Hepatocyte (in vitro differentiated cells): ENCODE data around the gene BOK.

Source experiments
- EZH2 ChIP-seq: fragments of 200-600 bp; sonication (generic); IDR thresholded peaks from 2 replicates; pipeline ENCODE4 v1.6.1; 2016; ENCODE audit warnings: antibody characterized with exemption, mild to moderate bottlenecking, borderline replicate concordance
- EZH2phosphoT487 ChIP-seq: fragments of 200-600 bp; sonication (generic); IDR thresholded peaks from one replicate; pipeline ENCODE4 v1.6.1; 2018; ENCODE audit warnings: antibody characterized with exemption, mild to moderate bottlenecking, low read depth, moderate library complexity; ENCODE audit not compliant: unreplicated experiment, severe bottlenecking
- TF ChIP-seq, protein P1 (sequence below): fragments of 200-600 bp; sonication (generic); IDR thresholded peaks from 2 replicates; pipeline ENCODE4 v1.5.1; 2016; ENCODE audit warnings: antibody characterized with exemption, mild to moderate bottlenecking; ENCODE audit not compliant: poor library complexity

DNA sequence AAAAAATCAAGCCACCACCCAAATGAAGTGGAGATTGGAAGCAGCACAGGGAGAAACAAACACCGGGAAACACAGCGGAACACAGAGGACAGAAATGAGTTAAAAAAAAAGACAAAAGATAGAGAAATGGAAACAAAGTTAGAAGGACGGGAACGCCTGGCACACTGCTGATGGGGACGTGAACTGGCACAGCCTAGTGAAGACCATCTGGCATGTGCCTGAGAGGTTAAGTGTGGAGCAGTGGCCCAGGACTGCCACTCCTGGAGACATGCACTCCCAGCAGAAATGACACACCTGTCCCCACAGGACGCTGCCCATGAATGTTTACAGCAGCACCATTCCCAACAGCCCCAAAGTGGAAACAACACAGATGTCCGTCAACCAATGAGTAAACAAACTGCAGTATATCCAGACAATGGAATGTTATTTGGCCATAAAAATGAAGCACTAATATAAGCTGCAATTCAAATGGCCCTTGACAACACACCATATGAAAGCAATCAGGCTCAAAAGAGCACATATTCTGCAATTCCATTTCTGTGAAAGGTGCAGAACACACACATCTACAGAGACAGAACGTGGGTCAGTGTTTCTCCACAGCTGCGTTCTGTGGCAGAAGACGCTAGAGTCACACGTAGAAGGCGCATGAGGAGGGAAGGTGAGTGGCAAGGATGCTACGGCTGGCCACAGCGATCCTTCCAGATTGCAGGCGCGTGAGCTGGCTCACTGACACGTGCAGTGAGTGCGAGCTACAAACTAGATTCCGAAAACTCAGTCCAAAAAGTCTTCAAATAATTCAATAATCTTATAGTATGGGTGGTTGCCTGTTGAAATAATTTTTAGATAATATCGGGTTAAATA lies 53.8 kb downstream of the BOK start:
- TF ChIP-seq, protein P1, sequence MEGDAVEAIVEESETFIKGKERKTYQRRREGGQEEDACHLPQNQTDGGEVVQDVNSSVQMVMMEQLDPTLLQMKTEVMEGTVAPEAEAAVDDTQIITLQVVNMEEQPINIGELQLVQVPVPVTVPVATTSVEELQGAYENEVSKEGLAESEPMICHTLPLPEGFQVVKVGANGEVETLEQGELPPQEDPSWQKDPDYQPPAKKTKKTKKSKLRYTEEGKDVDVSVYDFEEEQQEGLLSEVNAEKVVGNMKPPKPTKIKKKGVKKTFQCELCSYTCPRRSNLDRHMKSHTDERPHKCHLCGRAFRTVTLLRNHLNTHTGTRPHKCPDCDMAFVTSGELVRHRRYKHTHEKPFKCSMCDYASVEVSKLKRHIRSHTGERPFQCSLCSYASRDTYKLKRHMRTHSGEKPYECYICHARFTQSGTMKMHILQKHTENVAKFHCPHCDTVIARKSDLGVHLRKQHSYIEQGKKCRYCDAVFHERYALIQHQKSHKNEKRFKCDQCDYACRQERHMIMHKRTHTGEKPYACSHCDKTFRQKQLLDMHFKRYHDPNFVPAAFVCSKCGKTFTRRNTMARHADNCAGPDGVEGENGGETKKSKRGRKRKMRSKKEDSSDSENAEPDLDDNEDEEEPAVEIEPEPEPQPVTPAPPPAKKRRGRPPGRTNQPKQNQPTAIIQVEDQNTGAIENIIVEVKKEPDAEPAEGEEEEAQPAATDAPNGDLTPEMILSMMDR = no peak
- TF ChIP-seq EZH2 = no peak
- TF ChIP-seq EZH2phosphoT487 = no peak
